Naive B cell (primary cell): ENCODE data around the gene ABCA10. TPM values are rescaled to one million over a fixed set of nuclear protein-coding genes. Genes with fewer than 3 reads are reported as not detected.
"Not testable (repeated sequence)": the region's sequence is repeated elsewhere in the genome, so short reads cannot be mapped to it uniquely, and the experiment has no call there.

Experiments
- ATAC-seq, 2 donors: fragments of 150-1000 bp; cut with Tn5 transposase; 2 replicates each; pipeline ENCODE4 v1.10.0; 2021; ENCODE audit warnings: low read depth in 2 of 2, mild to moderate bottlenecking in 2 of 2, moderate library complexity in 2 of 2
- DNase-seq: peaks from one replicate; pipeline ENCODE4 v3.0.0; 2022
- H3K27ac Mint-ChIP-seq, 6 donors: one replicate each; pipeline ENCODE4 v1.8.0; 2020 to 2022; ENCODE audit warnings: mild to moderate bottlenecking in 6 of 6, mixed read lengths in 6 of 6, moderate library complexity in 5 of 6, inconsistent platforms in 2 of 6
- H3K27me3 Mint-ChIP-seq, 3 donors: one replicate each; pipeline ENCODE4 v1.8.0; 2021 to 2022; ENCODE audit warnings: mixed read lengths in 3 of 3, mild to moderate bottlenecking in 1 of 3
- H3K36me3 Mint-ChIP-seq, 2 donors: one replicate each; pipeline ENCODE4 v1.8.0; 2020 to 2022; ENCODE audit warnings: mixed read lengths in 2 of 2, inconsistent platforms in 1 of 2, mild to moderate bottlenecking in 1 of 2
- H3K4me1 Mint-ChIP-seq, 3 donors: one replicate each; pipeline ENCODE4 v1.8.0; 2020 to 2022; ENCODE audit warnings: mixed read lengths in 3 of 3, inconsistent platforms in 1 of 3, mild to moderate bottlenecking in 1 of 3, moderate library complexity in 1 of 3
- H3K4me3 Mint-ChIP-seq, 8 donors: one replicate each; pipeline ENCODE4 v1.8.0; 2020 to 2022; ENCODE audit warnings: mild to moderate bottlenecking in 8 of 8, mixed read lengths in 8 of 8, moderate library complexity in 8 of 8, inconsistent platforms in 2 of 8
- H3K9me3 Mint-ChIP-seq, 7 donors: one replicate each; pipeline ENCODE4 v1.8.0; 2020 to 2022; ENCODE audit warnings: mixed read lengths in 7 of 7, mild to moderate bottlenecking in 5 of 7, inconsistent platforms in 2 of 7, moderate library complexity in 1 of 7
- polyA plus RNA-seq, 6 donors: library from polyadenylated mRNA; unstranded; fragments of 300-500 nt; fragmentation: Illumina TruSeq; gene quantifications; one replicate each; pipeline ENCODE4 v1.2.3, GENCODE V29; 2021; ENCODE audit warnings: low read depth in 6 of 6

Gene ABCA10
- polyA plus RNA-seq, 6 donors from 2014 or later: 0.14 to 0.18 TPM; not detected in 4

DNA sequence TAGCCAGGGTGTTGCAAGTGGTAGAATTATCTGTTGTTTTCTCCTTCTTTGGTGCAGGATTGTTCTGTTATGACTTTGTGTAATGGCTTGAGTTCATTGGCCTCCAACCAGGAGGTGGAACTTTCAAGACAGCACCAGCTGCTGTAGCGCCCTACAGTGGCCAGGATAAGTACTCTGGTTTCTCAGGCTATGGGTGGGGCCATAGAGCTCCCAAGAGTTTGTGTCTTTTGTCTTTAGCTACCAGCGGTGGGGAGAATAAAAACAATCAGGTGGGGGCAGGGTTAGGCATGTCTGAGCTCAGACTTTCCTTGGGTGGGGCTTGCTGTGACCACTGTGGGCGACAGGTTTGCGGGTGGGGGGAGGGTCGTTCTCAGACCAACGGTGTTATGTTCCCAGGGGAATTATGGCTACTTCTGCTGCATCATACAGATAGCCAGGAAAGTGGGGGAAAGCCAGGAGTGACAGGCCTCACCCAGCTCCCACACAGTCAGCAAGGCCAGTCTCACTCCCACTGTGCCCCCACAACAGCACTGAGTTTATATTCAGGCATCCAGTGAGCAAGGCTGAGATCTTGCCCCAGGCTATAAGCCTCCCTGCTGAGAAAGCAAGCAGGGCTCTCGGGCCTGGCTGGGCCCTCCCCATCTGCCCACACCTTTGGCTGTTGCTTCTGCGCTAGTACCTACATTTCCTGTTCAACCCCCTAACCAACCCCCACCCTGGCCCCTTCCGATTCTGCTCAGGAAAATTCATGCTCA lies 15.4 kb downstream of the ABCA10 start:
- no peaks in the 10 kb centered on the region for H3K27me3 Mint-ChIP-seq

GRCh38 chr17:69208640-69209039 lies 20.0 kb downstream of the ABCA10 start:
- Mint-ChIP-seq H3K9me3 (peaks cover 0 to 10% (median 2%) of the 10 kb centered on the region in 7 donors), H3K4me1 (peaks cover 4 to 8% (median 8%) of the 10 kb centered on the region in 3 donors), H3K4me3 (no peak overlapping the region), H3K27me3 (no peaks in the 10 kb centered on the region), H3K36me3 (peaks cover 0 to 6% of the 10 kb centered on the region in 2 donors), H3K27ac (no peak overlapping the region)
- DNase-seq: no peak
- ATAC-seq: no peak

More for the DNA sequence above, 15.4 kb downstream of the ABCA10 start:
- peaks cover 0 to 8% (median 8%) of the 10 kb centered on the region in 3 donors for H3K4me1 Mint-ChIP-seq
- H3K36me3 Mint-ChIP-seq: peaks cover 0 to 6% of the 10 kb centered on the region in 2 donors
- no peak overlapping the region for H3K4me3 Mint-ChIP-seq
- no peak for ATAC-seq
- peaks cover 0 to 10% (median 3%) of the 10 kb centered on the region in 7 donors for H3K9me3 Mint-ChIP-seq
- DNase-seq: no peak
- peak overlapping the region in 1 of 6 donors; percentile 65 for H3K27ac Mint-ChIP-seq

- H3K4me1 Mint-ChIP-seq: peaks cover 4 to 8% (median 8%) of the 10 kb centered on the region in 3 donors
- peaks cover 0 to 2% (median 0%) of the 10 kb centered on the region in 7 donors for H3K9me3 Mint-ChIP-seq
- ATAC-seq (no peak), DNase-seq (no peak)
- no peak overlapping the region for H3K27ac Mint-ChIP-seq
- H3K36me3 Mint-ChIP-seq: no peaks in the 10 kb centered on the region
- H3K27me3 Mint-ChIP-seq: no peaks in the 10 kb centered on the region
- no peak overlapping the region for H3K4me3 Mint-ChIP-seq
These were observed 21.5 kb downstream of the ABCA10 start for GRCh38 chr17:69207151-69207550.

GRCh38 chr17:69198238-69198637 lies 30.4 kb downstream of the ABCA10 start:
- H3K4me1 Mint-ChIP-seq: no peaks in the 10 kb centered on the region
- peaks cover 0 to 4% (median 0%) of the 10 kb centered on the region in 7 donors for H3K9me3 Mint-ChIP-seq
- ATAC-seq (no peak), DNase-seq (no peak)
- H3K27me3 Mint-ChIP-seq: peaks cover 0 to 6% (median 0%) of the 10 kb centered on the region in 3 donors
- H3K27ac Mint-ChIP-seq: no peak overlapping the region
- no peak overlapping the region for H3K4me3 Mint-ChIP-seq
- H3K36me3 Mint-ChIP-seq: no peaks in the 10 kb centered on the region

DNA sequence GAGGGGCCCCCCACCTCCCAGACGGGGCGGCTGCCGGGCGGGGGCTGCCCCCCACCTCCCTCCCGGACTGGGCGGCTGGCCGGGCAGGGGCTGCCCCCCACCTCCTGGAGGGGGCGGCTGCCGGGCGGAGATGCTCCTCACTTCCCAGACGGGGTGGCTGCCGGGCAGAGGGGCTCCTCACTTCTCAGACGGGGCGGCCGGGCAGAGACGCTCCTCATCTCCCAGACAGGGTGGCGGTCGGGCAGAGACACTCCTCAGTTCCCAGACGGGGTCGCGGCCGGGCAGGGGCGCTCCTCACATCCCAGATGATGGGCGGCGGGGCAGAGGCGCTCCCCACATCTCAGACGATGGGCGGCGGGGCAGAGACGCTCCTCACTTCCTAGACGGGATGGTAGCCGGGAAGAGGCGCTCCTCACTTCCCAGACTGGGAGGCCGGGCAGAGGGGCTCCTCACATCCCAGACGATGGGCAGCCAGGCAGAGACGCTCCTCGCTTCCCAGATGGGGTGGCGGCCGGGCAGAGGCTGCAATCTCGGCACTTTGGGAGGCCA lies 32.4 kb downstream of the ABCA10 start:
- DNase-seq, H3K27ac Mint-ChIP-seq, H3K9me3 Mint-ChIP-seq, ATAC-seq, H3K4me3 Mint-ChIP-seq, H3K27me3 Mint-ChIP-seq, H3K36me3 Mint-ChIP-seq, H3K4me1 Mint-ChIP-seq: not testable (repeated sequence)

DNA sequence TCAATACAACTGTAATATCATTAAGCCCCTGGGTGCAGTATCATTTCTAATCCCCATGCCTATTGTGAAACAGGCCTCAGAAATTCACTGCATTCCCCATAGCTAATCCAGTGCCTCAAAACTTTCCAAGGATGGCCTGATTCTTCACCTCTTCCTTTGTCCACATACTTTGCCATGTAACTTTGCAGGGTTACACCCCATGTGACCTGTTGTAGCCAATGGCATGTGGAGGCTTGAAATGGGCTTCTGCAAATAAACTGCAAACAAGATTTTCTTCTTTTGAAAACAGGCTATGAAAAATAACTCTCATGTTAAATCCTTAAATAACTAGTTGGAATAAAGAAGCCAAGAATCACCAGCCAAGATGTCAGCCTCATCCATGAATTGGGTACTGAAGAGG lies 35.9 kb downstream of the ABCA10 start:
- Mint-ChIP-seq H3K4me3 (no peak overlapping the region), H3K27ac (no peak overlapping the region), H3K4me1 (no peaks in the 10 kb centered on the region), H3K27me3 (no peaks in the 10 kb centered on the region), H3K36me3 (no peaks in the 10 kb centered on the region), H3K9me3 (peaks cover 0 to 4% (median 0%) of the 10 kb centered on the region in 7 donors)
- ATAC-seq (no peak), DNase-seq (no peak)

DNA sequence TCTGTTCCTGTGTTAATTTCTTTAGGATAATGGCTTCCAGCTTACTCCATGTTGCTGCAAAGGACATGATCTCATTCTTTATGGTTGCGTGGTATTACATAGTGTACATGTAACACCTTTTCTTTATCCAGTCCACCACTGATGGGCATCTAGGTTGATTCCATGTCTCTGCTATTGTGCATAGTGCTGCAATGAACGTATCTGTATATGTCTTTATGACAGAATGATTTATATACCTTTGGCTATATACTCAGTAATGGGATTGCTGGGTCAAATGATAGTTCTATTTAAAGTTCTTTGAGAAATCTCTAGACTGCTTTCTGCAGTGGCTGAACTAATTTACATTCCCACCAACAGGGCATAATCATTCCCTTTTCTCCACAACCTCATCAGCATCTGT lies 39.8 kb downstream of the ABCA10 start:
- Mint-ChIP-seq H3K36me3 (no peaks in the 10 kb centered on the region), H3K4me3 (no peak overlapping the region), H3K9me3 (no peaks in the 10 kb centered on the region), H3K27ac (peak overlapping the region in 1 of 6 donors; percentile 71), H3K27me3 (no peaks in the 10 kb centered on the region), H3K4me1 (no peaks in the 10 kb centered on the region)
- DNase-seq (no peak), ATAC-seq (no peak)

- Mint-ChIP-seq H3K4me3 (no peak overlapping the region), H3K27me3 (no peaks in the 10 kb centered on the region), H3K9me3 (no peaks in the 10 kb centered on the region), H3K27ac (no peak overlapping the region), H3K36me3 (no peaks in the 10 kb centered on the region), H3K4me1 (no peaks in the 10 kb centered on the region)
- DNase-seq: no peak
- ATAC-seq: no peak
These were observed 40.6 kb downstream of the ABCA10 start for GRCh38 chr17:69188064-69188463.

GRCh38 chr17:69187294-69187693 lies 41.3 kb downstream of the ABCA10 start:
- no peak for ATAC-seq
- H3K36me3 Mint-ChIP-seq: no peaks in the 10 kb centered on the region
- no peaks in the 10 kb centered on the region for H3K9me3 Mint-ChIP-seq
- H3K4me1 Mint-ChIP-seq: no peaks in the 10 kb centered on the region
- H3K27me3 Mint-ChIP-seq: no peaks in the 10 kb centered on the region
- H3K4me3 Mint-ChIP-seq: no peak overlapping the region
- H3K27ac Mint-ChIP-seq: no peak overlapping the region
- DNase-seq: no peak

- Mint-ChIP-seq H3K27ac (no peak overlapping the region), H3K36me3 (no peaks in the 10 kb centered on the region), H3K9me3 (no peaks in the 10 kb centered on the region), H3K27me3 (no peaks in the 10 kb centered on the region), H3K4me3 (no peak overlapping the region), H3K4me1 (peaks cover 5 to 12% (median 8%) of the 10 kb centered on the region in 3 donors)
- no peak for DNase-seq
- no peak for ATAC-seq
These were observed 49.2 kb downstream of the ABCA10 start for GRCh38 chr17:69179227-69179952.

DNA sequence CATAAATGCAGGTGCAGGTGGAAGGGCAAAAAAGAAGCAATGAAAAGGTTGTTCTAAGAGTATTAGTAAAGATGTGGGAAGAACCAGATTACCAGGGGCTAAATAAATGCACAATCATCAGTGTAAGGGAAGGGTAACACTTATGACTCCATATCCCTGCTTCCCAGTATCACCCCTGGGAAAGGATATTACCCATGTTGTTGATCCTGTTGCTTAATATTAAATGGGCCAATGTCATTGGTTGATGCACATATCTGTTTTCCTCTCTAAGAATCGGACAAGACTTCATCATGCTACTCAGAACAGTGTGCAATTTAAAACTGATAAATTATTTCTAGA lies 52.2 kb downstream of the ABCA10 start:
- Mint-ChIP-seq H3K36me3 (no peaks in the 10 kb centered on the region), H3K9me3 (no peaks in the 10 kb centered on the region), H3K27me3 (no peaks in the 10 kb centered on the region), H3K4me3 (no peak overlapping the region), H3K4me1 (peaks cover 5 to 12% (median 8%) of the 10 kb centered on the region in 3 donors), H3K27ac (no peak overlapping the region)
- DNase-seq (no peak), ATAC-seq (no peak)

- H3K4me1 Mint-ChIP-seq: peaks cover 5 to 12% (median 8%) of the 10 kb centered on the region in 3 donors
- H3K36me3 Mint-ChIP-seq: no peaks in the 10 kb centered on the region
- no peak overlapping the region for H3K4me3 Mint-ChIP-seq
- DNase-seq (no peak), ATAC-seq (no peak)
- no peaks in the 10 kb centered on the region for H3K9me3 Mint-ChIP-seq
- H3K27ac Mint-ChIP-seq: no peak overlapping the region
- H3K27me3 Mint-ChIP-seq: no peaks in the 10 kb centered on the region
These were observed 52.8 kb downstream of the ABCA10 start for GRCh38 chr17:69175625-69176456.

- Mint-ChIP-seq H3K36me3 (no peaks in the 10 kb centered on the region), H3K4me1 (peaks cover 9 to 17% (median 13%) of the 10 kb centered on the region in 3 donors), H3K9me3 (no peaks in the 10 kb centered on the region), H3K27ac (no peak overlapping the region), H3K4me3 (no peak overlapping the region), H3K27me3 (no peaks in the 10 kb centered on the region)
- ATAC-seq: no peak
- no peak for DNase-seq
These were observed 53.4 kb downstream of the ABCA10 start for GRCh38 chr17:69175262-69175624.
